Loucy (cell line): Measurements from ENCODE around the gene CAMTA1.

ENCODE experiments used
- H2AFZ ChIP-seq: fragments of 200-600 bp; sonication (generic); 2 replicates; pipeline ENCODE4 v1.6.0; 2016; ENCODE audit warnings: antibody characterized with exemption, mild to moderate bottlenecking, low read length, moderate library complexity
- H3F3A ChIP-seq: fragments of 200-600 bp; 2 replicates; pipeline ENCODE4 v1.6.0; 2016; ENCODE audit warnings: antibody characterized with exemption, low read depth, mild to moderate bottlenecking
- H3K27me3 ChIP-seq: fragments of 200-600 bp; sonication (generic); 2 replicates; pipeline ENCODE4 v1.6.1; 2014; ENCODE audit warnings: low read length, mild to moderate bottlenecking; ENCODE audit not compliant: insufficient read depth, poor library complexity, severe bottlenecking
- H3K36me3 ChIP-seq: fragments of 200-600 bp; sonication (generic); 2 replicates; pipeline ENCODE4 v1.6.1; 2016; ENCODE audit warnings: low read length; ENCODE audit not compliant: insufficient read depth
- H3K4me1 ChIP-seq: fragments of 200-600 bp; sonication (generic); 2 replicates; pipeline ENCODE4 v1.5.1; 2014; ENCODE audit warnings: low read length, mild to moderate bottlenecking; ENCODE audit not compliant: insufficient read depth, poor library complexity, severe bottlenecking
- H3K4me2 ChIP-seq: fragments of 200-600 bp; sonication (generic); 2 replicates; pipeline ENCODE4 v1.6.0; 2014; ENCODE audit warnings: antibody characterized with exemption, low read length, low read depth, mild to moderate bottlenecking; ENCODE audit not compliant: poor library complexity, severe bottlenecking
- H3K4me3 ChIP-seq: fragments of 200-600 bp; sonication (generic); 2 replicates; pipeline ENCODE4 v1.5.1; 2014; ENCODE audit warnings: low read length, mild to moderate bottlenecking, mixed read lengths; ENCODE audit not compliant: poor library complexity, severe bottlenecking
- H3K79me2 ChIP-seq: fragments of 200-600 bp; sonication (generic); 2 replicates; pipeline ENCODE4 v1.6.1; 2014; ENCODE audit warnings: low read length; ENCODE audit not compliant: insufficient read depth
- H3K9ac ChIP-seq: fragments of 200-600 bp; sonication (generic); 2 replicates; pipeline ENCODE4 v1.6.0; 2014; ENCODE audit warnings: mild to moderate bottlenecking, low read depth, low read length, moderate library complexity; ENCODE audit not compliant: poor library complexity, severe bottlenecking
- H3K9me2 ChIP-seq: fragments of 200-600 bp; sonication (generic); replicated peaks from 2 replicates; pipeline ENCODE4 v1.6.1; 2016; ENCODE audit warnings: low read depth, low read length, mixed read lengths
- H3K9me3 ChIP-seq: fragments of 200-600 bp; sonication (generic); 2 replicates; pipeline ENCODE4 v1.6.1; 2014; ENCODE audit warnings: mild to moderate bottlenecking, antibody characterized with exemption, low read length, low read depth; ENCODE audit not compliant: insufficient read depth
- H4K20me1 ChIP-seq: fragments of 200-600 bp; sonication (generic); 2 replicates; pipeline ENCODE4 v1.6.0; 2014; ENCODE audit warnings: antibody characterized with exemption, low read length, mild to moderate bottlenecking; ENCODE audit not compliant: insufficient read depth, poor library complexity, severe bottlenecking
- EZH2phosphoT487 ChIP-seq: fragments of 200-600 bp; IDR thresholded peaks from 2 replicates; pipeline ENCODE4 v1.6.1; 2018; ENCODE audit warnings: antibody characterized with exemption, mild to moderate bottlenecking, moderate library complexity, borderline replicate concordance
- TF ChIP-seq, protein P1 (sequence below): fragments of 200-600 bp; sonication (generic); conservative IDR thresholded peaks from 2 replicates; pipeline ENCODE4 v1.5.1; 2014; ENCODE audit warnings: mild to moderate bottlenecking, antibody characterized with exemption, low read length

The CAMTA1 gene

DNA sequence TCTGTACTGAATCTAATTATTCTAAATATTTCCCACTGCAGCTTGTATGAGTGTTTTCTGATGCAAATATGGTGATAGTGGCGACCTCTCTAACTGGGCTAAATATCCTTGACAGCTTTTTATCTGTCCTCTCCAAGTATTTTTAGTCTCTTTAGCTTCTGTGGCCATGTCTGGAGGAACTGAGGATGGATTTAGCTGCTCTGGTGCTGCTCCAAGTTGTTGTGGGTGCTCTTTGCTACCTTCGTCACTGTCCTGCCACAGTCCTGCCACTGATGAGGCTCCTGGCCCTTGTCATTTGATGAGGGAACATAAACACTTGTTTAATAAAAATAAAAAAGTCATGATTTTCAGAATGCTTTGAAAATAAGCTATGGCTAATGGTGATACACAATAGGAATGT, 15.9 kb downstream of the CAMTA1 start:
- H3K27me3 ChIP-seq = no peaks in the 10 kb centered on the region
- peaks cover 69% of the 10 kb centered on the region for H4K20me1 ChIP-seq
- H3K4me1 ChIP-seq = peaks cover 11% of the 10 kb centered on the region
- H2AFZ ChIP-seq = no peak overlapping the region
- TF ChIP-seq EZH2phosphoT487 = no peak
- TF ChIP-seq, protein P1, sequence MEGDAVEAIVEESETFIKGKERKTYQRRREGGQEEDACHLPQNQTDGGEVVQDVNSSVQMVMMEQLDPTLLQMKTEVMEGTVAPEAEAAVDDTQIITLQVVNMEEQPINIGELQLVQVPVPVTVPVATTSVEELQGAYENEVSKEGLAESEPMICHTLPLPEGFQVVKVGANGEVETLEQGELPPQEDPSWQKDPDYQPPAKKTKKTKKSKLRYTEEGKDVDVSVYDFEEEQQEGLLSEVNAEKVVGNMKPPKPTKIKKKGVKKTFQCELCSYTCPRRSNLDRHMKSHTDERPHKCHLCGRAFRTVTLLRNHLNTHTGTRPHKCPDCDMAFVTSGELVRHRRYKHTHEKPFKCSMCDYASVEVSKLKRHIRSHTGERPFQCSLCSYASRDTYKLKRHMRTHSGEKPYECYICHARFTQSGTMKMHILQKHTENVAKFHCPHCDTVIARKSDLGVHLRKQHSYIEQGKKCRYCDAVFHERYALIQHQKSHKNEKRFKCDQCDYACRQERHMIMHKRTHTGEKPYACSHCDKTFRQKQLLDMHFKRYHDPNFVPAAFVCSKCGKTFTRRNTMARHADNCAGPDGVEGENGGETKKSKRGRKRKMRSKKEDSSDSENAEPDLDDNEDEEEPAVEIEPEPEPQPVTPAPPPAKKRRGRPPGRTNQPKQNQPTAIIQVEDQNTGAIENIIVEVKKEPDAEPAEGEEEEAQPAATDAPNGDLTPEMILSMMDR = no peak
- peaks cover 91% of the 10 kb centered on the region for H3K79me2 ChIP-seq
- H3K4me2 ChIP-seq = no peak overlapping the region
- H3K9ac ChIP-seq = no peak overlapping the region
- H3K9me2 ChIP-seq = no peaks in the 10 kb centered on the region
- no peak overlapping the region for H3K4me3 ChIP-seq
- H3K9me3 ChIP-seq = no peaks in the 10 kb centered on the region
- H3F3A ChIP-seq = no peaks in the 10 kb centered on the region
- peaks cover 4% of the 10 kb centered on the region; the same call in 1 of the 2 replicates for H3K36me3 ChIP-seq

DNA sequence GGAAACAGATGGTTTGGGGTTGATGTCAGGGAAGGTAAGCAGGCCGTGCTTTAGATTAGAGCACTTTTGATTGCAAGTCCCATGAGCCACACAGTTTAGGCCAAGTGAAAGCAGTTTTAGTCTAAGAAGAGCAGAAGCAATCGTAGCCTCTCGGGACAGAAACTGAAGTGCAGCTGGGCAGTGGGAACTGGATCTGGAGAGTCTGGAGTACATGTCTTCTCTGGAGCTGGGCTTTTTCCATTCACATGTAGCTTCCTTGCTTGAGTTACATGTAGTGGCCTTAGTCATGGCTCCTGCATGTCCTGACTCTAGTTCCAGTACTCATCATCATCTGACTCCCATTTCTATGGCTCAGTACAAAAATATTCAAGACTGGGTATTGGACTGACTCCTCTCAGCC, 16.7 kb downstream of the CAMTA1 start:
- peaks cover 14% of the 10 kb centered on the region for H3K4me1 ChIP-seq
- H3K4me3 ChIP-seq = no peak overlapping the region
- H3K79me2 ChIP-seq = peaks cover 91% of the 10 kb centered on the region
- H3K9me3 ChIP-seq = no peaks in the 10 kb centered on the region
- H4K20me1 ChIP-seq = peaks cover 69% of the 10 kb centered on the region
- no peaks in the 10 kb centered on the region for H3K9me2 ChIP-seq
- H3K27me3 ChIP-seq = no peaks in the 10 kb centered on the region
- peaks cover 2% of the 10 kb centered on the region; the same call in 1 of the 2 replicates for H3K36me3 ChIP-seq
- no peak overlapping the region for H2AFZ ChIP-seq
- H3K9ac ChIP-seq = no peak overlapping the region
- TF ChIP-seq, protein P1 = no peak
- no peak for TF ChIP-seq EZH2phosphoT487
- H3F3A ChIP-seq = no peaks in the 10 kb centered on the region
- H3K4me2 ChIP-seq = no peak overlapping the region

DNA sequence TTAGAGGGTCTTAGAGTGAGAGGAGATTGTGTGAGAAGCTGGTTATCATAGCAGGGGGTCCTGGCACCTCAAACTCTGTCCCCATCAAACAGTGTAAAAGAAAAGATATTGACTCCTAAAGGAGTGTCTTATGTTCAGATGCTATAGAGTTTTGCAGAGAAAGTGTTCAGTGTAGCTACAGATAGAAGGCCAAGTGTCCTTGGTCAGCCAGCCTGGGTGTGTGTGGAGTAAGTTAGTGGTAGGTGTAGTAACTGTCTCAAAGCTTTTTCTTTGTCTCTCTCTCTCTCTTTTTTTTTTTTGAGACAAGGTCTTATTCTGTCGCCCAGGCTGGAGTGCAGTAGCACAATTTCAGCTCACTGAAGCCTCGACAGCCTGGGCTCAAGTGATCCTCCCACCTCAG, 17.2 kb downstream of the CAMTA1 start:
- Histone ChIP-seq H3K79me2 (peaks cover 91% of the 10 kb centered on the region), H3K27me3 (no peaks in the 10 kb centered on the region), H3K4me3 (no peak overlapping the region), H3K4me2 (no peak overlapping the region), H3K4me1 (peaks cover 14% of the 10 kb centered on the region), H2AFZ (no peak overlapping the region), H3F3A (no peaks in the 10 kb centered on the region), H3K9me2 (no peaks in the 10 kb centered on the region), H3K36me3 (no peaks in the 10 kb centered on the region), H3K9me3 (no peaks in the 10 kb centered on the region), H4K20me1 (peaks cover 66% of the 10 kb centered on the region), H3K9ac (no peak overlapping the region)
- TF ChIP-seq, protein P1 = no peak
- TF ChIP-seq EZH2phosphoT487 = no peak
